GM18505 (cell line): ENCODE results near the gene CELSR1.
"Not testable (repeated sequence)": the region's sequence is repeated elsewhere in the genome, so short reads cannot be mapped to it uniquely, and the experiment has no call there.

Source experiments
- ATAC-seq: cut with Tn5 transposase; IDR thresholded peaks from one replicate; pipeline ENCODE4 v1.9.1; 2021; ENCODE audit not compliant: unreplicated experiment
- POLR2A ChIP-seq: IDR thresholded peaks from 4 replicates; pipeline ENCODE4 v1.6.1; 2011; ENCODE audit warnings: borderline replicate concordance; ENCODE audit not compliant: insufficient read depth, insufficient read length; ENCODE audit errors: extremely low read depth

The CELSR1 gene

DNA sequence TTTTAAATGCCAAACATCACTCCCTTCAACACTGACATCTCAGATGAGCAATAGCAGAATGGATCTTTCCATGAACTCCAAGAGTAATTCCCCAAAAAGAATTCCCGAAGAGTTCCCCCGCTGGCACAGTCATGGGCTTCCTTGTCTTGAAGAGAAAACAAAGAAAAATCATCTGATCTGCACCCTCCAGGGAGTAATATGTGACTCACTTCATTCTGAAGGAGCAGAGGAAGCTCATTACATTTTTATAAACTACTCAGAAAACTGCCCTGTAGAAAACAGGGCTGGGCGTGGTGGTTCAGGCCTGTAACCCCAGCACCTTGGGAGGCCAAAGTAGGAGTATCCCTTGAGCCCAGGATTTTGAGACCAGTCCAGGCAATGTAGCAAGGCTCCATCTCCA lies 35.7 kb downstream of the CELSR1 start:
- ATAC-seq = no peak

DNA sequence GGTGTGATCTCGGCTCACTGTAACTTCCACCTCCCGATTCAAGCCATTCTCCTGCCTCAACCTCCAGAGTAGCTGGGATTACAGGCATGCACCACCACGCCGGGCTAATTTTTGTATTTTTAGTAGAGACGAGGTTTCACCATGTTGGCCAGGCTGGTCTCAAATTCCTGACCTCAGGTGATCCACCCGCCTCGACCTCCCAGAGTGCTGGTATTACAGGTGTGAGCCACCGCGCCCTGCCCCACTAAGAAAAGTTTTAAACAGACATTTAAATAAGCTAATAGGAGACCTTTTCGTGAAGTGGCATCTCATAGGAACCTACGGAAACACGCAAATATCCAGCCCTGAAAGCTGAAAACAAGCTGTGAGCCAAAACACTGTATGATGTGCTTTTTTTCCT lies 36.2 kb downstream of the CELSR1 start:
- not testable (repeated sequence) for ATAC-seq

More for the DNA sequence above, 35.7 kb downstream of the CELSR1 start:
- no peak for TF ChIP-seq POLR2A

DNA sequence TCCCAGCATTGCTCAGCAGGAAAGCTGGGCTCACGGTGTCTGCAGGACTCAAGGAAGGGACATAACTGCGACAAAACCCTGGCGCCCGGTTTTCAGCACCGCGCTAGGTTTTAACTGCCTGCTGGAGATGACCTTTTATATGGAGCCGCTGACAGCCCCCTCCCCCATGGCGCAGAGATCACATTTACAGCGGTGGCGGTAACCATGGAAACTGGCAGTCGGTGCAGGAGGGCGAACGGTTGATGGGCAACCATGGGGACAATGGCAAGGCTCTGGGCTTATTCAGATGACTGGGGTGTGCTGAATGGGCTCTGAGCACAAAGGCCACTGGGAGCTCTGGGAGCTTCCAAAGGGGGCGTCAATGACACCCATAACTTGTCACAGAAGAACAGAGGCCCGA lies 37.2 kb downstream of the CELSR1 start:
- TF ChIP-seq POLR2A = no peak
- ATAC-seq = no peak

DNA sequence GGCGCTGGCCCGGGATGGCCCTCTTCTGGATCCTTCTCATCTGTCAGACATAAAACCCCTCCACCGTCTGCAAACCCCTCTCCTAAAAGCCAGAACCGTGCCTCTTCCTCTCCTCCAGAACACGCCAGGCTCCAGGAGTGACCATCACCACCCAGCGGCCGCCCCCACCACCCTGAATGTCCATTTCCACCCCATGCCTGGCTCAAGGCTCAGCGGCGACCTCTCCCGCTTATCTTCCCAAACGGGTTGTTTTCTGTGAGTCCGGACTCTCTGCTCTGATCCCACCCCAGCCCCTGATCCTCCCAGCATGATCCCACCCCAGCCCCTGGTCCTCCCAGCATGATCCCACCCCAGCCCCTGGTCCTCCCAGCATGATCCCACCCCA lies 37.6 kb downstream of the CELSR1 start:
- TF ChIP-seq POLR2A = no peak
- ATAC-seq = no peak

DNA sequence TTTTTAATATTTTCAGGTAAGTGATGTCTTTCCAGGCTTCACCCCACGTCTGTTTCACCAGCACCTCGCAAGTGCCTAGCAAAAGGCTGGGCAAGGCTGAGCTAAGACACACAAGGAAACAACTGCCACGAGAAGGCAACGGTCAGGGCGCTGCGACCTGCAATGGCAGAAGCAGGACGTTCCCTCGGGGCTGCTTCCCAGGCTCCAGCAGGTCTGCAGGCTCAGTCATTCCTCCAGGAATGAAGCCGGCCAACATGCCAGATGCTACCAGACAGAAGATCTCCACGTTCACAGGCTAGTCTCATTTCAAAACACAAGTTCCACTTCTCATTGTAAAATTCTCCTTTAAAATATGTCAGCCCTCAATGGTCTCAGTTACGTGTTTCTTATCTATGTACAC lies 45.5 kb downstream of the CELSR1 start:
- no peak for TF ChIP-seq POLR2A
- ATAC-seq = no peak

DNA sequence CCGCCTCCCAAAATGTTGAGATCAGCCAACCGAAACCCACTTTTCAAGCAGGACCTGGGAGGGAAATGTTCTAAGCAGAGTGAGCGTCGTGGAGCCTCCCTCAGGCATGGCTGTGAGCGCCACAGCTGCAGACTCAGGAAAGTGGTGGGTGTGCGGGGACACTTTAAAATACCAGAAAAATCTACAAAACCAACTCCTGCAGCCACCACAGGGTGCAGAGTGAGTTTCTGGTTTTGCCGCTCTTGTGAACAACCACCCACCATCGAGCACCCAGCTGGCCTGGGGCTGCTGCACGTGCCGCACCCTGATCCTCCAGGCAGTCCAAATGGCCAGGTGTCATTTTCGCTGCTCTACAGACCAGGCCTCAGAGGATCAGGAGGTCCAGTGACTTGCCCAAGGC lies 46.9 kb downstream of the CELSR1 start:
- no peak for TF ChIP-seq POLR2A
- ATAC-seq = no peak

DNA sequence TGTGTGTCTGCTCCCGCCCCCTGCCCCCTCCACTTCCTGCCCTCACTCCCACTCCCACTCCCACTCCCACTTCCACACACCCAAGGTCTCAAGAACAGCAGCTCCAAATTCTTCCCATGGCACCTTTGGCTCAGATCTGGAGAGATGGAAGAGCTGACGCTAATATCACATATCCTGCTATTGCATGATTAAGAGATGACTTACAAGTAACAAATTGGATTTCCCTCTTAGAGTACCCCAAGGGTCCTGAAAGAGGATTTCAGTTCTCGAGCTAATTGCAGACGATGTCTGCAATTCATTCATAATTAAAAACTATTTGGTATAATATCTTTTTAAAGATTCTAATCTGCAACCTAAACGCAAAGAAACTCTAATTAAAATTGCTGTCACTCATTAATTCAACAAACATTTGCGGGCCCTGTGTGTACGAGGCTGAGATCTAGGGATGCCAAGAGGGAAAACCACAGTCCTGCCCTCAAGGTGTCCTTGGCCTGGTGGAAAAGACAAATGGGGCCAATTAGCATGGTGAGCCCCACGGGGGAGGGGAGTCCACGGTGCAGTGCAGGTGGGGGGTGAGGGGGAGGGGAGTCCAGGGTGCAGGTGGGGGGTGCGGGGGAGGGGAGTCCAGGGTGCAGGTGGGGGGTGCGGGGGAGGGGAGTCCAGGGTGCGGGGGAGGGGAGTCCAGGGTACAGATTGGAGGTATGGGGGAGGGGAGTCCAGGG lies 50.3 kb downstream of the CELSR1 start:
- no peak for ATAC-seq
- no peak for TF ChIP-seq POLR2A

DNA sequence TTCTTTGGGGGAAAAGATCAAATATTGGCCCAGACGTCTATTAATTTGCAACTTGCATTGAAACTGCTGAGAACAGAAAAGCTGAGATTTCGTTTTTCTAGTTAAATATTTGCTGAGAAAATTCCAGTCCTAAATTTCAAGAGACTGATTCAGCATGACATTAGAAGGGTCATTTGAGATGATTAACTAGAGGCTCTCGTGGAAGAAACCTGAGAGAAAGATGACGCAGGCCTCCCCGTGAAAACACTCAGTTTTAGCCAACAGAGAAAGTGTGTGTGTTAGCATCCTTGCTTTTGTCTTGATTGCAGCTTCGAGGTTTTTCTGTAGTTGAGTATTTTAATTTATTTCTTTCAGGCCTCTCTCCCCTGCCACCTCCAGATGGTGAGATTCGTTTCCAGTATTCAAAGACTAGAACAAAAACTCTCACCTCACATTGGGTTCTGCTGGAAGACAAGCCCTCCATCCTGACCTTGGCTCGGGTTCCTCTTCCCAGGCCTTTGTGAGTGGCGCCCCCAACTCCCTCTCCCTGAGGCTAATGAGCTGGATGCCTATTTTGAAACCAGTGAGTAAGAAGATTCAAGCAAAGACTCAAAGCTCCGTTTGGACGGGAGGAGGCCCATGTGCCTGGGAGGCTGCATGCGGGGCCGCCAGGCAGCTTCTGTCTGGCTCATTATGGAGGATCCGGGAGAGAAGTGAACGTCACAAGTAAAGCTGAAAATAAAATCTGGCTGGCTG lies 52.4 kb downstream of the CELSR1 start:
- ATAC-seq = no peak
- TF ChIP-seq POLR2A = no peak

DNA sequence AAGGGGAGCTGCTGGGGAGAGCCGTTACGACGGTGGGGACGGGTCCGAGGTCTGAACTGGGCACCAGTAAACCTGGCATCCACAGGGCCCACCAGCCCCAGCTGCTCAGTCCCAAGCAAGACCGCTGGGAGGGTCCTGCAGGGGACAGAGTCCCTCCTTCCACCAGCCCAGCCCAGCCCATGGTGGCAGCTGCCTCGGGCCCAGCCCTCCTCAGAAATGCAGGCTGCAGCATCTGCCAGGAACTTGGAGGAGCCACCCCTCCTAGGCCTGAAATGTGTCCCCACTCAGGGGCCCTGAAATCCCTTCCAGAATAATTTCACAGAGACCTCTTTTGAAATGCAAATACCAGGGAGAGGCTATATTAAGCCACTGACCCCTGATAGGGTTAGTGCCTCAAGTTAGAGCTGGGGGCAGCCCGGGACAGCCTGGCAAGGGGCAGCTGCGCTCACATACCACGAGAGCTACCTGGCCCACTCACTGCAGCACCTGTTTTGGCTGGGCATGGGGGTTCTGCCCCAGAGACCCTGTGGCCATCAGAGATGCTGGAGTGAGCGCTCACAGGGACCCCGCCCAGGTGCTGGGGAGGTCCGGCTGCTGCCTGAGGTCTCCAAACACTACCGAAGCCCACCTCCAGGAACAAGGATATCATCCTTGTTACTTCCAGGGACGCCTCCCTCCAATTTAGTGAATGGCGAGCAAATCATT lies 53.1 kb downstream of the CELSR1 start:
- no peak for ATAC-seq

DNA sequence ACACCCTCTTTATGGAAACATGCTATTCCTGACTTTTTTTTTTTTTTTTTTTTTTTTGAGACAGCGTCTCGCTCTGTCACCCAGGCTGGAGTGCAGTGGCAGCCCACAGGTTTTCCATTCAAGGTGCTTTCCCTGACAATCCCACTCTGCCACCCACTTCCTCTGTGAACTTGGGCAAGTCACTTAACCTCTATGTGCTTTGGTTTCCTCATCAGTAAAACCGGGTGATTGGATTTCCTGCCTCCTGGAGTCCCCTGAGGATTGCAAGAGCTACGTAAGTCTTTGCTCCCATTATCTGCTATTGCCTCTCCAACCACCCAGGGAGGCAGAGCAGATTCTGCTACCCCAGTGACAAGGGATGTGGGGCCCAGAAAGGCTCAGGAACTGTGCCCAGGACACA lies 54.1 kb downstream of the CELSR1 start:
- TF ChIP-seq POLR2A = no peak
- ATAC-seq = no peak

More for the DNA sequence above, 53.1 kb downstream of the CELSR1 start:
- no peak for TF ChIP-seq POLR2A

DNA sequence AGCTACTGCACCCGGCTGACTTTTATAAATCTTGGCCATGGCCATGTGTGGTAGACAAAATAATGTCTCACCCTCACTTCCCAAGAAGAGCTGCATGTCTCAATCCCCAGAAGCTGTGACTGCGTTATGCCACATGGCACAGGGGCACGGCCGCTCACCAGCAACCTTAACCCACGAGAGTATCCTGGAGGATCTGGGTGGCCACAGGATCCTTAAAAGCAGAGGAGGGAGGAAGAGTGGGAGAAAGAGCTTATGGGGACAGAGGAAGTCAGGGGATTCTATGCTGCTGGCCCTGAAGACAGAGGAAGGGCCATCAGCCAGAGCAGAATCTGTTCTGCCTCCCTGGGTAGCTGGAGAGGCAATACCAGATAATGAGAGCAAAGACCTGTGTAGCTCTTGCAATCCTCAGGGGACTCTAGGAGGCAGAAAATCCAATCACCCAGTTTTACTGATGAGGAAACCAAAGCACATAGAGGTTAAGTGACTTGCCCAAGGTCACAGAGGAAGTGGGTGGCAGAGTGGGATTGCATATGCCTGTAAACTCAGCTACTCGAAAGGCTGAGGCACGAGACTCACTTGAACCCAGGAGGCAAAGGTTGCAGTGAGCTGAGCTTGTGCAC lies 55.3 kb downstream of the CELSR1 start:
- TF ChIP-seq POLR2A = no peak
- ATAC-seq = no peak

DNA sequence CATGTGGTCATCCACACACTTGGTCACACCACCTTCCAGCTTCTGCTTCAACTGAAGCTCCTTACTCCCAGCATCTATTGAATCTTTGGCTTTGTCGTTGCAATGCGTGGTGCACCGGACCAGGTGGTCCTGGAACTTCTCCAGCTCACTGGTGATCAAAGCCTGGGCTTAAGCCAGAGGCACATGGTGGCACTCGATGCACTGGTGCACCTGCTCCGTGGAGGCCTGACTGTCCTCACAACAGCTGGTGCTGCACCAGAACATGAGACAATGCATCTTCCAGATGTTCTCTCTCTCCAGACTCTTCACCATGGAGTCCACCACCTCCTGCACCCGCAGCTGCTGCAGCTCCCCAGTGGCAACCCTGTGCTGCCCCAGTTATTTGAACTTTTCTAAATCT lies 56.0 kb downstream of the CELSR1 start:
- no peak for TF ChIP-seq POLR2A
- no peak for ATAC-seq

DNA sequence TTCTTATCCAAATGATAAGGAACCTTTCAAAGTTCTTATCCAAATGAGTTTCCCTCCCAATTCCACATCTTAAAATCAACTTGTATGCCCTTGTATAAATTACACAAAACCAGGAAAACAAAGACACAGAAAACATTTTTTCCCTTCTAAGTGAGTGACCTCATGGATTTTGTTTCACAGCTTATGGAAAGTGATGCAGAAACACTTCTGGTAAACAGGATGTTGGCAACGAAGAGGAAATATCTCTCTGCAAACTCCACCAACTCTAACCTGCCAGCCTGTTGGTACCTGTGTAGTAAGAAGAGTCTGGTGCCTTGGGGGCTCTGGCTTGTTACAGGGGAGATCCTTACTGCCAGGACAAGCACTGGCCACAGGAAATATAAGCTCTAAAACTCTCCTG lies 57.0 kb downstream of the CELSR1 start:
- no peak for ATAC-seq

More for the DNA sequence above, 57.0 kb downstream of the CELSR1 start:
- TF ChIP-seq POLR2A = no peak
